Progenitor cell of endocrine pancreas (in vitro differentiated cells): Measurements from ENCODE around the gene INTS4. TPM values are rescaled to one million over a fixed set of nuclear protein-coding genes. Genes with fewer than 3 reads are reported as not detected.
"Not testable (repeated sequence)": the region's sequence is repeated elsewhere in the genome, so short reads cannot be mapped to it uniquely, and the experiment has no call there.

Source experiments
- DNase-seq: peaks from one replicate; pipeline ENCODE4 v3.0.0; 2021; ENCODE audit warnings: low spot score; ENCODE audit not compliant: unreplicated experiment
- H3K27ac Mint-ChIP-seq: 2 replicates; pipeline ENCODE4 v1.8.0; 2021; ENCODE audit warnings: mild to moderate bottlenecking, moderate library complexity, mixed read lengths
- H3K27me3 Mint-ChIP-seq: 2 replicates; pipeline ENCODE4 v1.8.0; 2021; ENCODE audit warnings: mixed read lengths
- H3K36me3 Mint-ChIP-seq: 2 replicates; pipeline ENCODE4 v1.8.0; 2022; ENCODE audit warnings: mixed read lengths; ENCODE audit not compliant: insufficient read depth
- H3K4me1 Mint-ChIP-seq: 2 replicates; pipeline ENCODE4 v1.8.0; 2021; ENCODE audit warnings: low read depth, mixed read lengths
- H3K4me3 Mint-ChIP-seq: 2 replicates; pipeline ENCODE4 v1.8.0; 2021; ENCODE audit warnings: low read depth, mild to moderate bottlenecking, moderate library complexity, mixed read lengths
- H3K9me3 Mint-ChIP-seq: 2 replicates; pipeline ENCODE4 v1.8.0; 2021; ENCODE audit warnings: low read depth, mixed read lengths
- total RNA-seq: library from RNA; stranded (reverse); gene quantifications from 2 replicates; pipeline ENCODE4 v1.2.1, GENCODE V29; 2021
- TF ChIP-seq, protein P1 (sequence below): fragments of 200-600 bp; sonication (generic); IDR thresholded peaks from one replicate; pipeline ENCODE4 v1.5.0; 2021; ENCODE audit warnings: antibody characterized with exemption, mild to moderate bottlenecking; ENCODE audit not compliant: unreplicated experiment

Gene INTS4
- total RNA-seq, 1 donor from 2014 or later = 52.5 TPM

DNA sequence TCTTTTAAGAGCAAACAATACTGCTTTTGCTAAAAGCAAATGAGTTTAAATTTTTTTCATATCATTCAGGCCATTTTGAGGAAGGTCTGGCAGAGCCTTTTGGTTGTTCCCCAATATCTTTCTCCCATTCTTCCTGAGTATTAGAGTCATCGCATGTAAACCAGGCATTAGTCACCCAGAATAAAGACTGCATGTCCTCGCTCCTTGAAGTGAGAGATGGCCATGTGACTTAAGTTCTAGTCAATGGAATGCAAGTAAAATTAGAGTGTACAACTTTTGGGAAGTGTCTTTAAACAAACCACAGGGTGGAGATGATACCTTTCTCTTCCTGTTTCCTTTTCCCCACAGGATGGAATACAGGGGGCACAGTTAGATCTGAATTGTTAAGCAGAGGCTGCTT, 76.8 kb downstream of the INTS4 start:
- H3K36me3 Mint-ChIP-seq, H3K27ac Mint-ChIP-seq, H3K27me3 Mint-ChIP-seq, H3K4me3 Mint-ChIP-seq, H3K4me1 Mint-ChIP-seq, DNase-seq, H3K9me3 Mint-ChIP-seq: not testable (repeated sequence)

DNA sequence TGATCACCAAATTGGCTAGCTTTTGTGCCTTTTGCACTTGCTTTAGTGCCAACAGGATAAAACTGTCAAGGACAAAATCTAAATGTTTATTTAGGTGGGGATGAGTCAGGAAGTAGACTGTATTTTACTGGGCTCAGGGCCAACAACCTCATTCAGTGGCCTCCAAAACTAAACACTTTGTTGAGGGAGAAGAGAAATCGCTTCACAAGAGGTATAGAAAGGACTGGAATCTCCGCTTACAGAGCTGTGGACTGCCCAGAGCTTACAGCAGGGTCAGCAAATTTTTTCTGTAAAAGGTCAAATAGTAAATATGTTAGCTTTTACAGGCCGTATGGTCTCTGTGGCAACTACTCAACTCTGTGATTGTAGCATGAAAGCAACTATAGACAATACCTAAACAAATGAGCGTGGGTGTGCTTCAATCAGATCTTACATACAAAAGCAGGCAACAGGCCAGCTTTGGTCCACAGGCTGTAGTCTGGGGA, 80.1 kb downstream of the INTS4 start:
- not testable (repeated sequence) for H3K36me3 Mint-ChIP-seq, H3K27me3 Mint-ChIP-seq, H3K27ac Mint-ChIP-seq, H3K4me3 Mint-ChIP-seq, DNase-seq, H3K4me1 Mint-ChIP-seq, H3K9me3 Mint-ChIP-seq

DNA sequence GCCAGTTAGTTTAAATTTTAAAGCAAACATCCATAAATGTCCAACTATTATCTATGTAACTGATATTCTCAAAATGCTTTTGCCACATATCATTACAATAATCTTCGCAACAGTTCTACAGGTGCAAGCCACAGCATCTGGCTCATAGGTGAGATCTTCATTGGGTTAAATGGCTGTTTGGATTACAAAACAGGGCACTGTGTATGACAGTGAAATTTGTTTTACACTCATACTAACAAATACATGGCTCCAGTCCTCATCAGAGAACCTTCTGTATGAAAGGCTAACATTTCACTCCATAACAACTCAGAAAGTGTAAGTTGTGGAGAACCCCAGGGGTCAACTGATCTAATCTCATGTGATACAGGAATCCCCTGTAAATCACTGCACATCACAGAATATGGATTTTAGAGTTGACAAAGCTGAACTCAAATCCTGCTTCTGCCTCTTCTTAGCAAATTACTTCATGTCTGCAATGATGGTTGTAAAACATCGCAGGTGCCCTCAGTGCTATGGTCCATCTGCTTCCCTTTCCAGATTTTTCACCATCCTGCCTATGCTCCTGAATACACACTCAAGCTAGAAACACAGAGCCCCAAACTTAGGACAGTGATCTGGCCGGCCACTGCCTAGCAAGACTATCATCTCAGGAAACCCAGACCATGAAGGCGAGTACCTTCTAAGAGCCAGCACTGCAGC, 80.7 kb downstream of the INTS4 start:
- H3K9me3 Mint-ChIP-seq, H3K36me3 Mint-ChIP-seq, H3K4me1 Mint-ChIP-seq, H3K4me3 Mint-ChIP-seq, H3K27me3 Mint-ChIP-seq, DNase-seq, H3K27ac Mint-ChIP-seq: not testable (repeated sequence)

DNA sequence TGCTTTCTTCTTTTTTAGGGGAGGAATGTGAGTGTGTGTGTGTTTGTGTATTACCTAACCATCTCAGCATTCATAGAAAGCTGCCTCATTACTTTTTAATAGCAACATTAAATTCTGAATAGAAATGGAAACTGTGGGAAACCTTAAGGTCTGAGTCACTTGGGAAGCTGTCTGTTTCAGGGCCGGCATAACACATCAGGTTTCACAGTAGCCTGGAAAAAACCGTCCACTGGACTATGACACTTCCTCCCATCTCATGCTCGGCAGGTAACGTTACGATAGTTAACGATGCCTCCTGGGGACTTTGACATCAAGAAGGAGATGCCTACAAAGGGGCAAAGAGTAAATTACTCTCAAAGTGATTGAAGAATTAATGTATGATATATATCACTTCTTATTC, 83.6 kb downstream of the INTS4 start:
- H3K9me3 Mint-ChIP-seq, H3K27me3 Mint-ChIP-seq, H3K4me3 Mint-ChIP-seq, H3K27ac Mint-ChIP-seq, H3K36me3 Mint-ChIP-seq, DNase-seq: not testable (repeated sequence)
- peaks cover 13% of the 10 kb centered on the region for H3K4me1 Mint-ChIP-seq

DNA sequence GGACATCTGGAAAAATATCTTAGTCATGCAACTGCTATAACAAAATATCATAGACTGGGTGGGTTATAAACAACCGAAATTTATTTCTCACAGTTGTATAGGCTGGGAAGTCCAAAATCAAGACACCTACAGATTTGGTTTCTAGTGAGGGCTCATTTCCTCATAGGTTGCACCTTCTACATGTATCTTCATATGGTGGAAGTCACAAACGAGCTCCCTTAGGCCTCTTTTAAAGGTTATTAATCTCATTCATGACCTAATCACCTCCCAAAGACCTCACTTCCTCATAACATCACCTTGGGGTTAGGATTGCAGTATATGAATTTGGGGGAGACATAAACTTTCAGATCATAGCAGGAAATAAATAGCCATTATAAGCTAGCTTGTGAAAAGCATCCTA, 85.2 kb downstream of the INTS4 start:
- no peak overlapping the region for H3K4me3 Mint-ChIP-seq
- DNase-seq = no peak
- no peaks in the 10 kb centered on the region for H3K9me3 Mint-ChIP-seq
- peaks cover 6% of the 10 kb centered on the region for H3K36me3 Mint-ChIP-seq
- H3K27me3 Mint-ChIP-seq = no peaks in the 10 kb centered on the region
- H3K27ac Mint-ChIP-seq = no peak overlapping the region
- peaks cover 13% of the 10 kb centered on the region for H3K4me1 Mint-ChIP-seq
- TF ChIP-seq, protein P1, sequence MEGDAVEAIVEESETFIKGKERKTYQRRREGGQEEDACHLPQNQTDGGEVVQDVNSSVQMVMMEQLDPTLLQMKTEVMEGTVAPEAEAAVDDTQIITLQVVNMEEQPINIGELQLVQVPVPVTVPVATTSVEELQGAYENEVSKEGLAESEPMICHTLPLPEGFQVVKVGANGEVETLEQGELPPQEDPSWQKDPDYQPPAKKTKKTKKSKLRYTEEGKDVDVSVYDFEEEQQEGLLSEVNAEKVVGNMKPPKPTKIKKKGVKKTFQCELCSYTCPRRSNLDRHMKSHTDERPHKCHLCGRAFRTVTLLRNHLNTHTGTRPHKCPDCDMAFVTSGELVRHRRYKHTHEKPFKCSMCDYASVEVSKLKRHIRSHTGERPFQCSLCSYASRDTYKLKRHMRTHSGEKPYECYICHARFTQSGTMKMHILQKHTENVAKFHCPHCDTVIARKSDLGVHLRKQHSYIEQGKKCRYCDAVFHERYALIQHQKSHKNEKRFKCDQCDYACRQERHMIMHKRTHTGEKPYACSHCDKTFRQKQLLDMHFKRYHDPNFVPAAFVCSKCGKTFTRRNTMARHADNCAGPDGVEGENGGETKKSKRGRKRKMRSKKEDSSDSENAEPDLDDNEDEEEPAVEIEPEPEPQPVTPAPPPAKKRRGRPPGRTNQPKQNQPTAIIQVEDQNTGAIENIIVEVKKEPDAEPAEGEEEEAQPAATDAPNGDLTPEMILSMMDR = no peak

DNA sequence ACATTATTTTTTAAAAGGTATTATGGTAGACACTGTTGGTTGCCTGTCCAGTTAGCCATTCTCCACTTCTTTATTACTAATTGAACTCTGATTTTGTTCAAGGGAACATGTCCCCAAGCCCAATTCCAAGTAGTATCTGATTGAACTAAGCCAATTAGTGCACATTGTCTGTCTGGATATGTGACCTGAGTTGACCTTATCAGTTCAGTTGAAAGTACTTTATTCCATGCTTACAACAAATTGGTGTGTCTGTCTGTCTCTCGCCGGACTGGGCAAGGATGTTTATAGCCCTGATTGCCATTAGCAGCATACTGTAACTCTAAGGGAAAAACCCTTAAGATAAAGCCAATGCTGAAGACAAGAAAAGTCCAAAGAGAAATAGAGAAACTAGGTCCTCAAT, 85.6 kb downstream of the INTS4 start:
- Mint-ChIP-seq H3K4me3 (no peak overlapping the region), H3K36me3 (peaks cover 4% of the 10 kb centered on the region), H3K27me3 (no peaks in the 10 kb centered on the region), H3K27ac (no peak overlapping the region), H3K9me3 (no peaks in the 10 kb centered on the region), H3K4me1 (peaks cover 13% of the 10 kb centered on the region)
- TF ChIP-seq, protein P1 = no peak
- no peak for DNase-seq

DNA sequence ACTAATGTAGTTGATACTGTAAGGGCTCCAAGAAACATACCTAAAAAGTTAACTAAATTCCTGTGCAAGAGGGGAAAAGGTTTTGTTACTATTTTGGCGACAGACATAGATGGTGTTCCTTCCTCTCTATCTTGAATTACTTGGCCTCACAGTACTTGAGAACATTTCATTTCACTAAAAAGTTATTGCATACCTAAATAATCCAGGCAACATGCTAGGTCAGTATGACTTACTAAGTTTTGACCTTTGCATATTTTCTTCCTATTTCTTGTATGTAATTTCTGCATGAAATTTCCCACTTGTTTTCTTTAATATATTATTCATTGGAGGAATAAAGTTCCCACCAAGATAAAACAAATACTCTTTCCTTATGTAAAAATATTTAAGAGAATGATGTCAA, 99.5 kb downstream of the INTS4 start:
- DNase-seq = not testable (repeated sequence)
- H3K36me3 Mint-ChIP-seq = peaks cover 20% of the 10 kb centered on the region

DNA sequence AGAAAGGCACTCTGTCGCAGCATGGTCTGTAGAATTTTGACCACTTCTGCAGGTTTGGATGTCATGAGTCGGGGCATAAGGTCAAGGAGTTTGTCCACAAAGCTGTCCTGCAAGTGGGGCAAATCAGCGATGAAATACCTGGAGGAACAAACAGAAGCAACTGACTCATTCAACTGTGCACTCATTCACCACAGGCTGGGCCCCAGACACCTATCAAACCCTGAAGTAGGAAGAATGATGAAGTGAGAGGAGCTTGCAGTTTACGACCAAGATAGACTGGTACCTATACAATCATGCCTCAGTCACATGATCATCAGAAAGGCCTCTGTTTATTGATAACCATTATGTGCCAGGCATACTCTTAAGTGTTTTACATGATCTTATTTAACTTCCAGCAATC, 102.8 kb downstream of the INTS4 start:
- H3K9me3 Mint-ChIP-seq, DNase-seq, H3K4me1 Mint-ChIP-seq, H3K27me3 Mint-ChIP-seq, H3K4me3 Mint-ChIP-seq, H3K27ac Mint-ChIP-seq: not testable (repeated sequence)
- H3K36me3 Mint-ChIP-seq = peaks cover 28% of the 10 kb centered on the region

More for the DNA sequence above, 99.5 kb downstream of the INTS4 start:
- not testable (repeated sequence) for H3K27me3 Mint-ChIP-seq, H3K27ac Mint-ChIP-seq, H3K4me1 Mint-ChIP-seq, H3K4me3 Mint-ChIP-seq, H3K9me3 Mint-ChIP-seq

DNA sequence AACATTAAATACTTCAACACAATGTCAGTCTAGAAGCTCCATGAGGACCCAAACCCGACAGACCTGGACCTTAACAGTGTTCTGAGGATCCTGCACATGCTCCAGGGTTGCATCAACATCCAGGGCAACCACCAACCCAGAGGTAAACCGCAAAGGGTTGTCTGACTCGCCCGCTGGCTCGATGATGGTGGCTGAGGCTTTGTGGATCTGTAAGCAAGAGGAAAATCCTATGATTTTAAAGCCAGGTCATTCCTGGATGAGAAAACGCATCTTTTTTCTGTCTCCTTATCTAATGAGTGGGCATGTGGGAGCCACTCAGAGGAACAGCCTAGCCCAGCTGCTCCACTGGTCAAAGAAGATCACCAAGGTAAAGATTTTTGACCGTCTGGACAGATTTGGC, 103.2 kb downstream of the INTS4 start:
- not testable (repeated sequence) for H3K4me3 Mint-ChIP-seq, DNase-seq, H3K9me3 Mint-ChIP-seq, H3K27me3 Mint-ChIP-seq, H3K27ac Mint-ChIP-seq, H3K4me1 Mint-ChIP-seq
- H3K36me3 Mint-ChIP-seq = peaks cover 32% of the 10 kb centered on the region

DNA sequence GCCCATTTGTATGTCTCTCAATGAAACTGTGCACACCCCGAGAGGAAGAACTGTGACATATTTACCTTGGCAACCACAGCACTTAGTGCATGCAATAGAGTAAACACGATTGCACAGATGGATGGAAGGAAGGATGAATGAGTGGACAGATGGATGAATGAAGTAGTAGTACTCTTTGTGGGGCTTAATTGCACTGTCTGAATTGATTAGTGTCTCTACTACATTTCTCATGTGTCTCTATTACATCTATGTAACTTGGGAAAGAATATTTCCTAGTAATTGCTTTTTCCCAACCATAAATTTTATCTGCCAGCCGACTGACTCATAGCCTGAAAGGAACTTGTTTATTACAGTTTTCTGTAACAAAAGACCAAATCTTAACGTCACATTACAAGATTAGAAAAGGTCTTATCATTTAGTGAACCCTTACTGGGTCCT, 103.8 kb downstream of the INTS4 start:
- not testable (repeated sequence) for H3K4me3 Mint-ChIP-seq, H3K27ac Mint-ChIP-seq, DNase-seq, H3K9me3 Mint-ChIP-seq, H3K27me3 Mint-ChIP-seq, H3K4me1 Mint-ChIP-seq
- H3K36me3 Mint-ChIP-seq = peaks cover 35% of the 10 kb centered on the region

DNA sequence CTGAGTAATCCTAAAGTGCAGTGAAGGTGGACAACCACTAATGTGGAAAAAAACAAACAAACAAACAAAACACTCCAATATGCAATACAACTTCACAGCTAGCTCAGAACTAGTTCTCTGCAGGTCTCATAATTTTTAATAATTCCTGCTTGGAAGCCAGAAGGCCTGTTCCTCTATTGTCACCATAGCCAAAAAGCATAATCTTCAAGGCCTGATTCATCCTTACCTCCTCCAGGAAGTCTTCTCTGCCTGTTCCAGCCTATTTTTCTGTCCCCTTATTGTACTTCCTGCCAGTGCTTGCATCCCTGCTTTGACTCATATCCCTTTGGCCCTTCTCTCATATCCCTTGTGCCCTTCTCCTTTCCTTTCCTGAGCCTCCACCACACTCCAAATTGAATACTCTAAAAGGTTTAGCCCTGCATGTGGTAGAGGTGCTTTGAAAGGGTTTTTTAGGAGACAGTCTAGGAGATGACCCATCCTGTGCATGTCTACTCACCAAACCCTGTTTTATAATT, 104.3 kb downstream of the INTS4 start:
- H3K4me1 Mint-ChIP-seq, H3K4me3 Mint-ChIP-seq, H3K27ac Mint-ChIP-seq, DNase-seq, H3K9me3 Mint-ChIP-seq, H3K27me3 Mint-ChIP-seq: not testable (repeated sequence)
- peaks cover 36% of the 10 kb centered on the region for H3K36me3 Mint-ChIP-seq
